GM23338 (cell line): Measurements from ENCODE around the gene SNX21.
"Not testable (repeated sequence)": the region's sequence is repeated elsewhere in the genome, so short reads cannot be mapped to it uniquely, and the experiment has no call there.

Source experiments
- CTCF ChIP-seq, 2 experiments: fragments of 200-600 bp in 1 of 2; sonication (generic) in 1 of 2; conservative IDR thresholded peaks; 2 replicates each; pipeline versions ENCODE4 v1.5.1 to v1.6.1; 2016 to 2017; ENCODE audit warnings: antibody characterized with exemption in 2 of 2, low read depth in 2 of 2, mild to moderate bottlenecking in 2 of 2, moderate library complexity in 1 of 2
- POLR2AphosphoS5 ChIP-seq: IDR thresholded peaks from 2 replicates; pipeline ENCODE4 v1.6.1; 2016; ENCODE audit warnings: antibody characterized with exemption, low read depth

GRCh38 chr20:45797955-45798354 lies 35.6 kb upstream of the SNX21 start:
- TF ChIP-seq POLR2AphosphoS5; CTCF (conservative IDR thresholded peaks at IDR 0.05; ENCODE audit: low read depth in 2 of 2): not testable (repeated sequence)
